ENCODE data around the gene SPAG16.

GRCh38 chr2:214169736-214170135 is 885.5 kb downstream of the SPAG16 start:
- TF ChIP-seq CTCF (IDR thresholded peaks at IDR 0.05) (no peak), POLR2AphosphoS5 (IDR thresholded peaks at IDR 0.05; ENCODE audit: low read depth, low read length) (no peak), SIN3A (IDR thresholded peaks at IDR 0.05; ENCODE audit: borderline replicate concordance, insufficient read depth, low read depth, low read length) (no peak)
- TF ChIP-seq, protein P1, sequence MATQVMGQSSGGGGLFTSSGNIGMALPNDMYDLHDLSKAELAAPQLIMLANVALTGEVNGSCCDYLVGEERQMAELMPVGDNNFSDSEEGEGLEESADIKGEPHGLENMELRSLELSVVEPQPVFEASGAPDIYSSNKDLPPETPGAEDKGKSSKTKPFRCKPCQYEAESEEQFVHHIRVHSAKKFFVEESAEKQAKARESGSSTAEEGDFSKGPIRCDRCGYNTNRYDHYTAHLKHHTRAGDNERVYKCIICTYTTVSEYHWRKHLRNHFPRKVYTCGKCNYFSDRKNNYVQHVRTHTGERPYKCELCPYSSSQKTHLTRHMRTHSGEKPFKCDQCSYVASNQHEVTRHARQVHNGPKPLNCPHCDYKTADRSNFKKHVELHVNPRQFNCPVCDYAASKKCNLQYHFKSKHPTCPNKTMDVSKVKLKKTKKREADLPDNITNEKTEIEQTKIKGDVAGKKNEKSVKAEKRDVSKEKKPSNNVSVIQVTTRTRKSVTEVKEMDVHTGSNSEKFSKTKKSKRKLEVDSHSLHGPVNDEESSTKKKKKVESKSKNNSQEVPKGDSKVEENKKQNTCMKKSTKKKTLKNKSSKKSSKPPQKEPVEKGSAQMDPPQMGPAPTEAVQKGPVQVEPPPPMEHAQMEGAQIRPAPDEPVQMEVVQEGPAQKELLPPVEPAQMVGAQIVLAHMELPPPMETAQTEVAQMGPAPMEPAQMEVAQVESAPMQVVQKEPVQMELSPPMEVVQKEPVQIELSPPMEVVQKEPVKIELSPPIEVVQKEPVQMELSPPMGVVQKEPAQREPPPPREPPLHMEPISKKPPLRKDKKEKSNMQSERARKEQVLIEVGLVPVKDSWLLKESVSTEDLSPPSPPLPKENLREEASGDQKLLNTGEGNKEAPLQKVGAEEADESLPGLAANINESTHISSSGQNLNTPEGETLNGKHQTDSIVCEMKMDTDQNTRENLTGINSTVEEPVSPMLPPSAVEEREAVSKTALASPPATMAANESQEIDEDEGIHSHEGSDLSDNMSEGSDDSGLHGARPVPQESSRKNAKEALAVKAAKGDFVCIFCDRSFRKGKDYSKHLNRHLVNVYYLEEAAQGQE (IDR thresholded peaks at IDR 0.05; ENCODE audit: insufficient read depth in 1 of 2, low read depth in 2 of 2, low read length in 1 of 2) = no peak

Measured in Panc1 (cell line).